ENCODE results near the gene COLQ.

Gene COLQ

DNA sequence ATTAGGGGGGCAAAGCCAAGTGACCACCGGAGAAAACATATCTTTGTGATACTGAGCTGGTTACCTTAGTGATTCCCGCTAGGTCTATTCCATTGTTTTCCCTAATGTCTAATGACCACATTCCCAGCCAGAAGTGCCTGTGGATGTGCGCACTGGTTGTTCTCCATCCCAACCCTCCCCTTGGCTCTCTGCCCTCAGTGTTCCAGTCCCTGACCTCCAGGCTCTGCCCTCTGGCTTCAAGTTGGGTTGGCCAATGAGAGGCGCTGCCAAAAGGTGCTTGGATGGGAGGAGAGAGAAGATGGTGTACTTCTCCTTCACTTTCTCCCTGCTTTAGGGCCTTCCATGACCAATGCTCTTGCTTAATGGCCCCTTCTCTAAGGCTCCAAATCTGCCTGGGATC, 2.4 kb downstream of the COLQ start:
- no peak for DNase-seq

- no peak for DNase-seq
Measured at GRCh38 chr3:15514663-15515340, 6.7 kb downstream of the COLQ start.

- DNase-seq: no peak
Measured at GRCh38 chr3:15513810-15514662, 7.5 kb downstream of the COLQ start.

DNA sequence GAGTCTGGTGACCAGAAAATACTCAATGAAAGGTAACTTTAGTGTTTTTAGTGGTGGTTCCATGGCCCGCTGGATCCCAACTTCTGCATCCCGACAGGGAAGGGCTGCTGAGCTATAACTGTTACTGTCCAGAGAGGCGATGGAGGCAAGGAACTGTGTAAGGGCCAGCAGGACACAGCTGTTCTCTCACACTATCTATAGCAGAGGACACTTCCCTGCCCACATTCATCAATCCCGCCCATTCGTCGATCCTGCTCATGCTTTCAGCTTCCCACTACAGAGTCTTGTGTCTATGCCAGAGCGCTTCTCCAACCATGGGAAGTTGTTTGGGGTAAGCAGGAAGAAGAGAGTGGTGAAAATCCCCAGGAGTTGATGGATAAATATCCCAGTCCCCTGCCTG, 8.4 kb downstream of the COLQ start:
- DNase-seq: no peak

DNA sequence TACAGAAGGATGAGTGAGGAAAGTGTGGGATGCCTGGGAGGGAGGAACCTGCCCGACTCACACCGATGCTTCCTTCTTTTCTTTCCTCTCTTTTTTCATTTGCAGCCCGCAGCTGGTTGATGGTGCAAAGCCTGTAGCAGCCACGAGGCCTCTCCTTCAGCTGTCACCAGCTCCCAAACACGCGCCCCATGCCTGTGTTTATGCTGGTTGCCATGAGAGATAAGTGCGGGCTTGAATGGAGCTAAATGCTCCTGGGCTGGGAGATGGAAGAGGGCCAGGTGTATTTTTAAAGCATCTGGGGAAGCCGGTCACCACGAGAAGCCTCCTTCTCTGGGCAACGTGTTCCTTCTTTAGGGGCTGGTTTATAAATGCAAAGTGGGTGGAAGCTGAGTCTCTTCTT, 9.3 kb downstream of the COLQ start:
- DNase-seq: no peak

DNA sequence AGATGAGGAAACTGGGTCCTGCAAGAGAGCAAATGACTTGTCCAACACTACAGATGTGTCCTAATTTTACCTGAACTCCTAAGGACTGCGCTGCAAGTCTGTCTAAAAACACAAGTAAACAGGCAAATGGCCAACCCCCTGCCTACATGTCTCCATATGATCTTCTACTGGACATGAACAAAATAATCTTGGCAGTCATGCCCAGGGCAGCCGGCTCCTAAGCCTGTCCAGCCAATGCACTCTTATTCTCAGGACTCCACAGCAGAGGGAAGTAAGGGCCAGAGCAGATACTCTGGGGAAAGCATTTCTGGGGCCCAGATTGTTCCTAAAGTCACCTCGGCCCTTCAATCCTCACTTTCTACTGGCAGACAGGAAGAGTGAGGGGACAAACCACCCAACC, 10.3 kb downstream of the COLQ start:
- DNase-seq: no peak

- DNase-seq: no peak
Measured at GRCh38 chr3:15510493-15510892, 11.0 kb downstream of the COLQ start.

DNA sequence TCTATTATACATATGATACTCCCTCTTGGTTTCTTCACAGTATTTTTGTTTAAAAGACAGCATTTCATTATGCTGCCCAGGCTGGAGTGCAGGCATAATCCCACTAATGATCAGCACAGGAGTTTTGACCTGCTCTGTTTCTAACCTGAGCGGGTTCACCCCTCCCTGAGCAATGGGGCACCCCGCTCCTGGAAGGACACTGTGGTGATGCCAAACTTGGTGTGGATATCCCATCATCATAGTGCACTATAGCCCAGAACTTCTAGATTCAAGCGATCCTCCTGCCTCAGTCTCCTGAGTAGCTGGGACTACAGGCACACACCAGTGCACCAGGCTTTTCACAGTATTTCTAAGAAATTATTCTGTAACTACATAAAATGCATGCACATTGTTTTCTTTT, 14.9 kb downstream of the COLQ start:
- DNase-seq: no peak

- DNase-seq: no peak
Measured at GRCh38 chr3:15505479-15506165, 15.9 kb downstream of the COLQ start.

- DNase-seq: no peak
Measured at GRCh38 chr3:15502616-15503015, 18.9 kb downstream of the COLQ start.

GRCh38 chr3:15501126-15501525, 20.4 kb downstream of the COLQ start:
- no peak for DNase-seq

DNA sequence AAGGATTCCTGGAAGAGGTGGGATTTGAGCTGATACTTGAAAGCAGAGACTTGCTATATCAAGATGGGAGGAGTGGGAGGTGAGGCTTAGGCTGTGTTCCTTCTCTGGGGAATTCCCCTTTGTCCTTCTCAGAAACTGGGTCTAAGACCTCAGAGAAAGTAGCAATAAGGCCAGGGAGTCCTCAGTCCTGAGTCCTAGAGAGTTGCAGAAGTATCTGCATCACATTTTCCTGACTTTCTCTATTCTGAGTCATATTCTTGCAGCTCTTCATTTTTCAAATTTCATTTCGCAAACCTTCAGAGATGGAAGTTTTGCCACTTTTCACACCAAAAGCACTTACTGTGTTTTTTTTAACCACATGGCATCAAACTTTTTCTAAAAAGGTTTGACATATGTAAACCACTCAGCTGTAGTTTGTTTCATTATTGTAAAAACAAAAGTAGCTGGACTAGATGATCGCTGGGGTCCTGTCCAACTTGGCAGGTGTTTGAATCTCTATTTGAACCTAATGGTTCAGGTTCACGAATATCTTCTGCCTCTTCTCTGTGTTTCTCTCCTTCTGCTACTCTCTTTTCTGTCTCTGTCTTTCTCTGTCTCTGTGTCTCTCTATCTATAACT, 21.3 kb downstream of the COLQ start:
- DNase-seq: peak; percentile 6

DNA sequence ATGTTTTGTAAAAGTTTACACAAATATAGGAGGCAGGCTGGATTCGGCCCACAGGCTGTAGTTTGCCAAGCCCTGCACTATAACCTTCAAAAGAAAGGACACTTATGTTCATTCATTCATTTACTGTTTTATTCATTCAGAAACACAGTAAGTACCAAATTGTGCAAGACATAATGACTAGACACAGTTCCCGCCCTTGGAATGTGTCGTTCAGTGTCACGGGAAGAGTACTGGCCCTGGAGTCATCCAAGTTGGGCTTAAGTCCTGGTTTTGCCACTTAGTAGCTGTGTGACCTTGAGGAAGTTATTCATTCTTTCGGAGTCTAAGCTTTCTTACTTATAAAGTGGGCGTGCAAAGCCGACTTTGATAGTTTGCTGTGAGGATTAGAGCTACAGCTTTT, 22.0 kb downstream of the COLQ start:
- no peak for DNase-seq

DNA sequence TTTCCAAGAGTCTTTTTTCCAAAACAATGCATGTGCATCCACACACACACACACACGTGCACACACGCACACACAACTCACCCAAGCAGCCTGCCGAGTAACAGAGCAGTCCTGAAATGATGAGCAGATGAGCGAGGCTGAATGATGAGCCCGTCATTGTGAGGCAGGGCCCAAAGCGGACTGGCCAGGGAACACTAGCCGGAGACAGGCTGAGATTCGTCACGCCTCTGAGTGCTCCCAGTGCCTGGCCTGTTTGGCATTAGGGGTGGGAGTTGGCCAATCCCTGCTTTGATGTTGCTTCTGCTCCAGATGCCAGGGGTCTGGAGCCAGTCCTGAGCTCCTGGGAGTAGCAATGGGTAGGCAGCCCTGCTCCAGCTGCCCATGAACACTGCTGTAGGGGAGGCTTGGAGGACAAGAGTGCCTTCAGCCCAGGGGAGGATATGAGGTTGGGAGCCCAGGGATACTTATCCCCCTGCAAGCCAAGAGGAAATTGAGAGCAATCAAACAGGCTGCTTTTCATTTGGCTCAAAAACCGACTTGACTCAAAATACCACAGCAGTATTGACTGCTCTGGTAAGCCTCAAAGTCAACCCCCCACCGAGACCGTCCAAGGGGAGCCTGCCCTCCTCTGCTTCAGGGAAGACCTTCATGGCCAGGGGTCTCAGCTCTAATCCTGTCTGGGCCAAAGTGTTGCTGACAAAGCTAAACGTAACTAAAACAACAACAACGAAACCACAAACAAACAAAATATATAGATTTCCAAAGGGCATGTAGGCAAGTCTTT, 22.9 kb downstream of the COLQ start:
- DNase-seq: no peak

DNA sequence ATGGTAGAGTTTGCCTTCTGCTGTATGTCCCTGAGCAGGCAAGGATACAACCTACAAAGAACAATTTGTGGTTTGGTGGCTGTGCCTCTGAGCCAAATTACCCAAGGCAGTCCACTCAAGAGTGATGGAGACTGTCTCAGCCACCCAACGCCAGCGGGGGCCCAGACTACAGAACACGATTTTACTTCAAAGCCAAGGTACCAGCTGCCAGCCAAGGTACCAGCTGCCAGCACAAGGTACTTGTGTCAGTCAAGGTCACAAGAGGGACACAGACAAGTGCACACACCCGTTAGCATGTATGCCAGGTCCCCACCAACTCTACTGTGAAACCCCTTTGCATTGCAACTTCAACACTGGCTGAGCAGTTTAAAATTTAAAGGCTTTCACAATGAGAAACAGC, 23.5 kb downstream of the COLQ start:
- DNase-seq: no peak

DNA sequence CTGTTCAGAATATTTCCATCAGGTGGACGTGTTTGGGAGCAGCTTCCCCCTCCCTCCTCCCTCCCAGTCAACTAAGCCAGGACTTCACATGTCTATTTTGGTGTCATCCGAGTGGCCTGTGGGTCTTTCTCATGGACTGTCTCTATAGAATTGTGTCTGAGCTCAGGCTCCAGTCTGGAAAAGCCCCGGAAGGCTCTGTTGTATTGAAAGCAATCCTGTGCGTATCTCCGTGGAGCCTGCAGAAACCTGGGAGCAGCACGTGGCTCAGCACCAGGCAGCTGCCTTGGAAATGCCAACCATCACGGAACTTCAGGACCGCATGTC, 25.2 kb downstream of the COLQ start:
- no peak for DNase-seq

- DNase-seq: no peak
Measured at GRCh38 chr3:15495461-15496340, 25.8 kb downstream of the COLQ start.

GRCh38 chr3:15493436-15493835, 28.1 kb downstream of the COLQ start:
- no peak for DNase-seq

DNA sequence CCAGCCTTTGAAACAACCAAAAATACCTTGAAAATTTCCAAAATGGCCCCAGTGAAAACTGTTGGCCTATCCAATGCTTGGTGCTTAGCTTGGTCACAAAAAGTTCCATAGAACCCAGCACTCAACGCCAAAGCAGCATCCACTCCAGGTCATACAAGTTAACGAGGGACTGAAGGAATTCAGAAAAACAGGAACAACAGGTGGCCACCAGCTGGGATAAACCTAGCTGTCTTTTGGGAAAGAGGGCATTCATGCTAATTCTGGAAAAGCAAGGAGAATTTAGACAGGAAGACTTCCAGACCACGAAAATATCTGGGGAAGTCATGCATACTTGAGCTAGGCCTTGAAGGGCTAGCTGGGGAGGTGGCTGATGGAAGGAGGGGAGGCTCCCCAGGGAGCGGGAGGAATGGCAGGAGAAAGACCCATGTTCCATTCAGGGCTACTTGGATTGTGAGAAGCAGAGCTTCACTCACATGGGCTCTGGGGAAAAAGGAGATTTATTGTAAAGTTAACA, 28.6 kb downstream of the COLQ start:
- DNase-seq: no peak

GRCh38 chr3:15491143-15491542, 30.4 kb downstream of the COLQ start:
- DNase-seq: no peak

- no peak for DNase-seq
Measured at GRCh38 chr3:15490158-15490557, 31.3 kb downstream of the COLQ start.

- no peak for DNase-seq
Measured at GRCh38 chr3:15488002-15488401, 33.5 kb downstream of the COLQ start.
